PC-9 (cell line): ENCODE data around the gene ARPC5. TPM values are rescaled to one million over a fixed set of nuclear protein-coding genes. Genes with fewer than 3 reads are reported as not detected.

ENCODE experiments used
- BruUV-seq: library from RNA; stranded (reverse); fragments of 400-500 nt; replicated peaks from 2 replicates; lab custom pipeline; 2021; lab: Mats Ljungman, UMichigan
- CTCF ChIA-PET: fragments of 300-600 bp; sonication (Branson Sonifier 250); formaldehyde crosslinking; loops from one replicate; lab custom pipeline; 2022; ENCODE audit warnings: antibody characterized with exemption; lab: Charles Lee
- POLR2A ChIA-PET: fragments of 300-600 bp; sonication (Branson Sonifier 250); formaldehyde crosslinking; loops from one replicate; lab custom pipeline; 2022; ENCODE audit warnings: antibody characterized with exemption; ENCODE audit not compliant: unreplicated experiment; lab: Charles Lee
- DNase-seq, 2 experiments: peaks; one replicate each; pipeline versions ENCODE4 v3.0.0 to v3.0.0-alpha.2; 2015 to 2022; ENCODE audit warnings: mixed read lengths in 1 of 2
- H2AFZ ChIP-seq: fragments of 200-600 bp; sonication (generic); 2 replicates; pipeline ENCODE4 v1.8.1; 2017; ENCODE audit warnings: antibody characterized with exemption
- H3F3A ChIP-seq: fragments of 200-600 bp; sonication (generic); 2 replicates; pipeline ENCODE4 v1.8.1; 2017; ENCODE audit warnings: antibody characterized with exemption, mild to moderate bottlenecking, low read depth; ENCODE audit not compliant: insufficient read depth
- H3K27ac ChIP-seq: fragments of 200-600 bp; sonication (generic); 2 replicates; pipeline ENCODE4 v1.6.1; 2016; ENCODE audit warnings: mixed run types
- H3K27me3 ChIP-seq: fragments of 200-600 bp; sonication (generic); 2 replicates; pipeline ENCODE4 v1.6.1; 2016; ENCODE audit warnings: low read depth, mixed run types; ENCODE audit not compliant: insufficient read depth
- H3K36me3 ChIP-seq: fragments of 200-600 bp; sonication (generic); 2 replicates; pipeline ENCODE4 v1.6.1; 2016; ENCODE audit warnings: low read depth, mixed run types
- H3K4me1 ChIP-seq: fragments of 200-600 bp; sonication (generic); replicated peaks from 2 replicates; pipeline ENCODE4 v1.6.1; 2016; ENCODE audit warnings: mixed run types; ENCODE audit not compliant: insufficient read depth
- H3K4me2 ChIP-seq: fragments of 200-600 bp; sonication (generic); 2 replicates; pipeline ENCODE4 v1.6.1; 2017; ENCODE audit warnings: mixed run types
- H3K4me3 ChIP-seq: fragments of 200-600 bp; sonication (generic); 2 replicates; pipeline ENCODE4 v1.6.1; 2016; ENCODE audit warnings: mixed run types
- H3K79me2 ChIP-seq: fragments of 200-600 bp; sonication (generic); 2 replicates; pipeline ENCODE4 v1.6.1; 2017; ENCODE audit warnings: low read depth, mixed run types
- H3K9me2 ChIP-seq: fragments of 200-600 bp; sonication (generic); 2 replicates; pipeline ENCODE4 v1.8.1; 2017; ENCODE audit warnings: mild to moderate bottlenecking; ENCODE audit not compliant: insufficient read depth
- H3K9me3 ChIP-seq: fragments of 200-600 bp; sonication (generic); 2 replicates; pipeline ENCODE4 v1.8.1; 2016; ENCODE audit warnings: low read depth; ENCODE audit not compliant: insufficient read depth
- H4K20me1 ChIP-seq: fragments of 200-600 bp; sonication (generic); 2 replicates; pipeline ENCODE4 v1.8.1; 2017; ENCODE audit not compliant: insufficient read depth
- CTCF ChIP-seq: fragments of 200-600 bp; sonication (generic); conservative IDR thresholded peaks from 2 replicates; pipeline ENCODE4 v1.6.1; 2017; ENCODE audit warnings: mixed run types, antibody characterized with exemption, mild to moderate bottlenecking, moderate library complexity
- EZH2 ChIP-seq: fragments of 200-600 bp; sonication (generic); IDR thresholded peaks from 2 replicates; pipeline ENCODE4 v1.8.0; 2017; ENCODE audit warnings: antibody characterized with exemption, low read depth
- intact Hi-C: fragments of 100-400 bp; cut with micrococcal nuclease; formaldehyde crosslinking; loops from one replicate; pipeline ENCODE4 v1.10.0; 2022; ENCODE audit not compliant: unreplicated experiment
- total RNA-seq: library from RNA; stranded (reverse); gene quantifications from 2 replicates; pipeline ENCODE4 v1.2.3, GENCODE V29; 2021

ARPC5 gene
- total RNA-seq, 1 experiment from 2014 or later = 143 TPM

GRCh38 chr1:183576537-183576936 lies 59.0 kb downstream of the ARPC5 start:
- POLR2A ChIA-PET = no interaction called here

GRCh38 chr1:183575606-183576005 lies 60.0 kb downstream of the ARPC5 start:
- H4K20me1 ChIP-seq = no peaks in the 10 kb centered on the region
- no peaks in the 10 kb centered on the region for H3K27me3 ChIP-seq
- no peaks in the 10 kb centered on the region for H3K36me3 ChIP-seq
- DNase-seq = no peak
- no peaks in the 10 kb centered on the region for H3K4me1 ChIP-seq
- TF ChIP-seq CTCF = no peak
- TF ChIP-seq EZH2 = no peak
- H3K79me2 ChIP-seq = no peaks in the 10 kb centered on the region
- intact Hi-C loops = no loop called here
- no peak overlapping the region for H3K4me3 ChIP-seq
- H3F3A ChIP-seq = no peaks in the 10 kb centered on the region; the same call in 1 of the 2 replicates
- no peaks in the 10 kb centered on the region for H3K9me3 ChIP-seq
- H3K27ac ChIP-seq = no peak overlapping the region
- ChIA-PET POLR2A (no interaction called here), CTCF (no interaction called here)
- no TSS peak for BruUV-seq
- no peak overlapping the region for H3K4me2 ChIP-seq
- H2AFZ ChIP-seq = no peak overlapping the region
- no peaks in the 10 kb centered on the region for H3K9me2 ChIP-seq

More at GRCh38 chr1:183576537-183576936, 59.0 kb downstream of the ARPC5 start:
- CTCF ChIA-PET = no interaction called here
- Histone ChIP-seq H2AFZ (no peak overlapping the region), H3K9me3 (no peaks in the 10 kb centered on the region), H3K79me2 (no peaks in the 10 kb centered on the region), H4K20me1 (no peaks in the 10 kb centered on the region), H3K4me1 (no peaks in the 10 kb centered on the region), H3K27me3 (no peaks in the 10 kb centered on the region), H3K4me2 (no peak overlapping the region), H3K4me3 (no peak overlapping the region), H3K9me2 (no peaks in the 10 kb centered on the region), H3K27ac (no peak overlapping the region), H3K36me3 (no peaks in the 10 kb centered on the region), H3F3A (no peaks in the 10 kb centered on the region; the same call in 1 of the 2 replicates)
- no TSS peak for BruUV-seq
- intact Hi-C loops = no loop called here
- TF ChIP-seq EZH2 = no peak
- TF ChIP-seq CTCF = no peak
- DNase-seq = no peak

- no peaks in the 10 kb centered on the region for H3K9me2 ChIP-seq
- intact Hi-C loops = no loop called here
- ChIA-PET CTCF (no interaction called here), POLR2A (no interaction called here)
- no peaks in the 10 kb centered on the region for H4K20me1 ChIP-seq
- H3K9me3 ChIP-seq = no peaks in the 10 kb centered on the region
- H3K27ac ChIP-seq = no peak overlapping the region
- H3K79me2 ChIP-seq = 0 out of 2 replicates have a peak, but pooled peaks cover 7% of the 10 kb centered on the region
- peaks cover 27% of the 10 kb centered on the region for H3K4me1 ChIP-seq
- no peaks in the 10 kb centered on the region for H3K27me3 ChIP-seq
- DNase-seq = peak in 1 of 2 experiments; percentile 9
- H3F3A ChIP-seq = peaks cover 21% of the 10 kb centered on the region; the same call in 1 of the 2 replicates
- no TSS peak for BruUV-seq
- H3K4me2 ChIP-seq = no peak overlapping the region
- H3K36me3 ChIP-seq = no peaks in the 10 kb centered on the region
- TF ChIP-seq CTCF = no peak
- TF ChIP-seq EZH2 = no peak
- H2AFZ ChIP-seq = no peak overlapping the region
- no peak overlapping the region for H3K4me3 ChIP-seq
Measured at GRCh38 chr1:183572721-183573120, 62.9 kb downstream of the ARPC5 start.
